ENCODE results near the gene GLIS1.

- TF ChIP-seq CTCF (conservative IDR thresholded peaks at IDR 0.05) (no peak), ZFX (IDR thresholded peaks at IDR 0.05) (no peak)
Measured at GRCh38 chr1:53575955-53576320, 163.0 kb downstream of the GLIS1 start.
